NCI-H1694 (cell line): Measurements from ENCODE around the gene BAG3.
"Not testable (repeated sequence)": the region's sequence is repeated elsewhere in the genome, so short reads cannot be mapped to it uniquely, and the experiment has no call there.

ENCODE experiments used
- DNase-seq: peaks from one replicate; lab custom pipeline; 2025; lab: John Stamatoyannopoulos, UW

Gene BAG3

DNA sequence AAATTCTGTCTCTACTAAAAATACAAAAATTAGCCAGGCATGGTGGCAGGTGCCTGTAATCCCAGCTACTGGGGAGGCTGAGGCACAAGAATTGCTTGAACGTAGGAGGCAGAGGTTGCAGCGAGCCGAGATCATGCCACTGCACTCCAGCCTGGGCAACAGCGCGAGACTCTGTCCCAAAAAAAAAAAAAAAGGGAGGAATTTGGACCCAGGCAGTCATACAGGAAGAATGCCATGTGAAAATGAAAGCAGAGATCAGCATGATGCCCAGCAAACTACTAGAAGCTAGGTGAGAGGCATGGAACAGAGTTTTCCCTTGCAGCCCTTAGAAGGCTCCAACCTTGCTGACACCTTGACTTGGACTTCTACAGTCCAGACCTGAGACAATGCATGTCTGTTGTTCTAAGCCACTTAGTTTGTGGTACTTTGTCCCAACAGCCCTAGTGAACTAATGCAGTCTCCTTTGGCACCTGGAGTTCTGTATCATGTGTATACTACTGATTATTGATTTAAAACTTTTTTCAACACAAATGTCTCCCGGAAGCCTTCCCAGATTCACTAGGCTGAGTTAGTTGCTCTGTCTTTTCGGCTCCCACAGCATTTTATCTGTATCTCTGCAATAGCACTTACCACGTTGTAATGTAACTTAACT, 10.2 kb upstream of the BAG3 start:
- no peak for DNase-seq

DNA sequence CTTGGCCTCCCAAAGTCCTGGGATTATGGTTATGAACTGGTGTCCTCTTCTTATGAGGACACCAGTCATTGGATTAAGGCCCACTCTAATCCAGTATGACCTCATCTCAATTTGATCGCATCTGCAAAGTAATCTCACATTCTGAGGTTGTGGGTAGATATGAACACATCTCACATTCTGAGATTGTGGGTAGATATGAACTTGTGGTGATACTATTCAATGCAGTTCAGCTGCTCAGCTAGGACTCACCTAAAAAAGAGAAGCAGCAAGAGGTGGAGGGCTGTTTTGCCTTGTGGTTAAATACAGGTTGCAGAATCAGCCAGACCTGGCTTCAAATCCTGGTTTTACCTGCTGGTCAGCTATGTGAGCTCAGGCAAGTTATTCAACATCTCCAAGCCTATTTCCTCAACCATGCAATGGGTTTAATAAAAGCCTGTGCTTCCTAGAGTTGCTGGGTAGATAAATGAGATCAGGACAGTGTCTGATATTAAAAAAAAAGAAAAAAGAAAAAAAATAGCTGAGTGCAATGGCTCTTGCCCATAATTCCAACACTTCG, 8.5 kb upstream of the BAG3 start:
- no peak for DNase-seq

DNA sequence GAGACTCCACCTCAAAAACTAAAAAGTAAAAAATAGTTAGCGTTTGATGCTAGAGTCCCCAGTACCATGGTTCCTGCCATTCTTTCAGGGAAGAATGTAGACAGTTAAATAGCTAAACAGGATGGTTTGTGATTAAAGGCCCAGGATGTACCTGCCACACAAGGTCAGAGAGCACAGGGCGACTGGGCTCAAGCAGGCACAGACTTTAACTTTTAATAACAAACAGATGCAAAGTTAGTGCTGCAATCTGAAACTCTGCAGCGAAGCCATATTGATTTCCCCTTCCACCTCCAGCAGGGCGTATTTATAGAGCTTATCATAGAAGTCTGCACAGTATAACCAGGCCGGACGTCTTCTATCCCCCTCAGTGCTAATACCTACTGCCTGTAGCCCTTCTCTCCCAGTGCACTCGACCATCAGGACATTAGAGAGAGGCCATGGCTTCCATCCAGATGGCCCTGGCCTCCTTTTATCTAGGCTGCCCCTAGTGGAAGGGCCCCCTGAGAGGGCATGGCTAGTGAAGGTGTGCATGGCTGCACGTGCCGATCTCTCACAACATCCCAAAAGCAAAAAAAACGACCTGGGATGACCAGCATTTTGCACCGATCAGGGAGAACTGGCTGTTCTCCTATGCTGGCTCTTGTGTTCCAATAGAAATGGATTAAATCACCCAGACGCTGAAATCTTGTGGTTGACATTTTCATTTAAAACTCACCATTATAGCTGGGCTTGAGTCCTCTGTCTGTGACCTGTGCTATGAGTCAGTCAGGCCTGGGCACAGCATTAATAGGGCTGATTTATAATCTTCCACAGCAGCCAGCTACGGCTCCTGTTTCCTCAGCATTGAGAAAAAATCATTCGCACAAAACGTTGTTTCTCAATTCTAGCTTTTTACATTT, 7.6 kb upstream of the BAG3 start:
- no peak for DNase-seq

- no peak for DNase-seq
Observed at GRCh38 chr10:119644205-119644814, 6.9 kb upstream of the BAG3 start.

DNA sequence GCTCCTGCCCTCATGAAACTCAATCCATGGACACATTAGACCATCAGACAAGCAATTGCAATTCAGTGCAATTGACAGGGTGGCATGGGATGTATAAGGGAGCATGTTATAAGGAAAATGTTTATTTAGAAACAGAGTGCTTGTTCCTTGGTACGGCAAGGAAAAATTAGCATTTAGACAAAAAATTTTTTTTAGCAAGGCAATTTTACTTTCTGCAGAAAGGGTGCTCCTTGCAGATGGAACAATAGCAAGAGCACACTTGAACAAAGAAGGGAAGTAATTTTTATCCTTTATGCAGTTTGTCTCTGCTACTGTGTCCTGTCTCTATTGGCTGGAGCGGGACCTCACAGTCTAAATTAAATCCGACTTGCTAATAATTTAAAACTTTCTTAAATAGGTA, 6.2 kb upstream of the BAG3 start:
- no peak for DNase-seq

- no peak for DNase-seq
Observed at GRCh38 chr10:119650062-119650461, 1.1 kb upstream of the BAG3 start.

GRCh38 chr10:119651514-119652360, 557 bp downstream of the BAG3 start:
- no peak for DNase-seq

- peak; percentile 13 for DNase-seq
Observed at GRCh38 chr10:119652361-119652730, 1.2 kb downstream of the BAG3 start.

GRCh38 chr10:119653209-119653608, 2.0 kb downstream of the BAG3 start:
- no peak for DNase-seq

DNA sequence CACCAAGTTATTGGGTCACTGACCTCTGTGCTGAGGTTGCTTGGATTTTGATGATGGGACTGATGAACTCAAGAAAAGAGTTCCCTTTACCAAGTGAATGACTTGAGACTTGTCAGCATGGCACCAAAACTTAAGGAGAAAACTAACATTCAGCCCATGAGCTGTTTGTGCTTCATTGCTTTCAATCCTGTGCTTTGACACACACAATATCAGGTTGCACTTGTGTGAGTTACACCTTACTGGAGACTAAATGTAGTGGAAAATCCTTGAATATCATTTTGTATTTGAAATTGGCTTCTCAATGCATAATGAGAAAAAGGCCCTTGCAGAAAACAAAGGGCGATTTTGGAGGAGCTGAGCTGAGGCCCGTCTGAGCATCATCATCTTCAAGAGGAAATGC, 2.7 kb downstream of the BAG3 start:
- DNase-seq, result no peak

- no peak for DNase-seq
Observed at GRCh38 chr10:119654540-119654939, 3.4 kb downstream of the BAG3 start.

GRCh38 chr10:119655566-119656001, 4.4 kb downstream of the BAG3 start:
- DNase-seq, result no peak

- no peak for DNase-seq
Observed at GRCh38 chr10:119656760-119657159, 5.6 kb downstream of the BAG3 start.

GRCh38 chr10:119657725-119658124, 6.5 kb downstream of the BAG3 start:
- DNase-seq, result no peak

DNA sequence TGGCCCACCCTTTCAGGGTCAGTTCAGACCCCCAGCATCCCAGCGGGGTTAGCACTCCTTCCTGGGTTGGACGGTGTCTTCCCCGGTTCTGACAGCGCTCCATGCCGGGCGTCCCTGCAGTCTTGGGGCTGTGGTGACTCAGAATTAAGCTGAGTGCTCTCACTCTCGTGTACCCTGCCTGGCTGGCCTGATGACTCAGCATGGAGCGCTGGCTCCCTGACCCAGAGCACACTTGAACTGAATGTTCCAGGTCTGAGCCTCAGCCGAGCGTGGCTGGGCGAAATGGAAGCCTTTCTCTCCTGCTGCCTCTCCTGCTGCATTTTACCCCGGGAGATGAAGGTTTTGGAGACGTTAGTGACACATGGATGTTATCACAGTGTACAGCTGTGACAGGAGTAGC, 7.1 kb downstream of the BAG3 start:
- no peak for DNase-seq

- DNase-seq, result no peak
Observed at GRCh38 chr10:119659951-119660350, 8.8 kb downstream of the BAG3 start.

- not testable (repeated sequence) for DNase-seq
Observed at GRCh38 chr10:119662076-119662605, 11.0 kb downstream of the BAG3 start.

DNA sequence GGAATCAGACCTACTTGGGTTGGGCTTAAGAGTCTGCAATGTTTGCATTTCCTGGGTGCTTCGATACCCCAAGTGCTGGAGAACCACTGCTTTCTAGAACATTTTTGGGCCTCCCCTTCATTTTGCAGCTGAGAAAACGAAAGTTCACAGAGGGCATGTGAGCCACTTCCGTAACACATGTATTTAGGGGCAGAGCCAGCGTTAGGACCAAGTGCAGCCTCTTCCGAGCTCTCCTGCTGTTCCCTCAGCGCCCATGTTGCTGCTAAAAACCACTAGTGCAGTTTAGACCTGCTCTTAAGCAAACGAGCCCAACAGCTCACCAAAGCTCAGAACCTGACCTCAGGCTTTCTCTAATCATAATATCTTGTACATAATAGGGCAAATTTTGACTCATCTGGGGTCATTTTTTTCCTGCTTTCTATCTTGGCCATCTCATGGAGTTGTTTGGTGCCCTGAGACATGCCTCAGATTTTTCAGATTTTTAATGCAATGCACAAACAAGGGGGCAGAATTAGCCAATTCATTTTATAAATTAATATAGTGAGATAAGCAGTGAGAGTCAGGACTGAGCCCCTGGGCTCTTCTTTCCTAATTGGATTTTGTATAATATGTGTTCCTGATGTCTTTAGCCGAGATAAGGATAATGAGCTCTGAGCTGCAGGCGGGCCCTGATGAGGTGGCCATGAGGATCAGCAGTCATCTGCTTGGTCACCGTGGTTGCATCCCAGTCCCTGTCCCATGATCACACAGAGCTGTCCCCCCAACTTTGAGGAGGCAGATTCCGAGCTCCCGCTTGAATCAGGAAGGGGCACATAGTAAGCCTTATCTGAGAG, 12.9 kb downstream of the BAG3 start:
- no peak for DNase-seq

GRCh38 chr10:119665901-119666708, 14.9 kb downstream of the BAG3 start:
- DNase-seq, result no peak

DNA sequence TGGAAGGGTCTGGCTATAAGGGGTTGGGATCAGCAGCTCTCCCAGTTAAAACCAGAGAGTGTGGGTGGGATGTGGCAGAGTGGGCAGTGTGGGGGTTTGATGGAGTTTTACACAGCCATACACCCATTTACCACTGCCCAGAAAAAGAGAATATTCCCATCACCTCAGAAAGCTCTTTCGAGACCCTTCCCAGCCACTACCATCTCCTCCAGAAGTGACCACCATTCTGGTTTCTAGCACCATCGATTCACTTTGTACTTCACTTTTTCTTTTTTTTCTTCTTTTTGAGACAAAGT, 15.5 kb downstream of the BAG3 start:
- no peak for DNase-seq
